A673 (cell line): ENCODE data around the gene GPR142. TPM values are rescaled to one million over a fixed set of nuclear protein-coding genes. Genes with fewer than 3 reads are reported as not detected.

Experiments used
- BruUV-seq: library from RNA; stranded (reverse); fragments of 400-500 nt; replicated peaks from 2 replicates; lab custom pipeline; 2021; lab: Mats Ljungman, UMichigan
- CTCF ChIA-PET: fragments of 300-600 bp; sonication (Branson Sonifier 250); formaldehyde crosslinking; loops from one replicate; lab custom pipeline; 2022; ENCODE audit warnings: antibody characterized with exemption; lab: Charles Lee
- POLR2A ChIA-PET: fragments of 300-600 bp; sonication (Branson Sonifier 250); formaldehyde crosslinking; loops from one replicate; lab custom pipeline; 2022; ENCODE audit warnings: antibody characterized with exemption; ENCODE audit not compliant: low non-redundant PET; lab: Charles Lee
- DNase-seq: peaks from one replicate; pipeline ENCODE4 v3.0.0-alpha.2; 2015; ENCODE audit warnings: low spot score
- H3K27ac ChIP-seq: fragments of 200-600 bp; sonication (generic); 2 replicates; pipeline ENCODE4 v1.5.1; 2016; ENCODE audit warnings: mixed run types, low read depth, mild to moderate bottlenecking, mixed read lengths, antibody characterized with exemption, low read length; ENCODE audit not compliant: poor library complexity, severe bottlenecking
- H3K27me3 ChIP-seq: fragments of 200-600 bp; sonication (generic); replicated peaks from 2 replicates; pipeline ENCODE4 v1.6.1; 2017; ENCODE audit warnings: mixed run types, low read depth, mild to moderate bottlenecking, mixed read lengths, antibody characterized with exemption, low read length; ENCODE audit not compliant: insufficient read depth, poor library complexity
- H3K36me3 ChIP-seq: fragments of 200-600 bp; sonication (generic); 2 replicates; pipeline ENCODE4 v1.6.1; 2016; ENCODE audit warnings: mixed run types, mild to moderate bottlenecking, mixed read lengths, antibody characterized with exemption, low read length; ENCODE audit not compliant: insufficient read depth, poor library complexity, severe bottlenecking
- H3K4me1 ChIP-seq: fragments of 200-600 bp; sonication (generic); 2 replicates; pipeline ENCODE4 v1.6.1; 2017; ENCODE audit warnings: mixed run types, mild to moderate bottlenecking, mixed read lengths, antibody characterized with exemption, low read length; ENCODE audit not compliant: insufficient read depth, poor library complexity, severe bottlenecking
- H3K4me3 ChIP-seq: fragments of 200-600 bp; sonication (generic); 2 replicates; pipeline ENCODE4 v1.5.1; 2016; ENCODE audit warnings: low read depth, mixed run types, mild to moderate bottlenecking, mixed read lengths, low read length; ENCODE audit not compliant: poor library complexity, severe bottlenecking
- H3K9me3 ChIP-seq: fragments of 200-600 bp; sonication (generic); 2 replicates; pipeline ENCODE4 v1.6.1; 2016; ENCODE audit warnings: mixed run types, low read depth, mild to moderate bottlenecking, mixed read lengths, antibody characterized with exemption, low read length; ENCODE audit not compliant: poor library complexity, severe bottlenecking
- CTCF ChIP-seq: fragments of 300-800, 200-600 bp; sonication (generic); conservative IDR thresholded peaks from 2 replicates; pipeline ENCODE4 v1.5.1; 2017; ENCODE audit warnings: low read depth, mild to moderate bottlenecking, antibody characterized with exemption, low read length, moderate library complexity, mixed read lengths
- EZH2 ChIP-seq: fragments of 200-600 bp; sonication (generic); IDR thresholded peaks from 2 replicates; pipeline ENCODE4 v1.6.1; 2017; ENCODE audit warnings: borderline replicate concordance, low read depth, mild to moderate bottlenecking, mixed read lengths, antibody characterized with exemption, low read length; ENCODE audit not compliant: poor library complexity, severe bottlenecking
- intact Hi-C: fragments of 100-400 bp; cut with micrococcal nuclease; formaldehyde crosslinking; loops from one replicate; pipeline ENCODE4 v1.10.0; 2022; ENCODE audit not compliant: unreplicated experiment
- total RNA-seq: library from RNA; stranded (reverse); gene quantifications from 2 replicates; pipeline ENCODE4 v1.2.3, GENCODE V29; 2021

The GPR142 gene
- total RNA-seq, 1 experiment from 2014 or later, result 0.24 TPM

- CTCF ChIA-PET, result no interaction called here
- no peak overlapping the region for H3K27ac ChIP-seq
- DNase-seq, result no peak
- no peak overlapping the region for H3K4me3 ChIP-seq
- H3K9me3 ChIP-seq, result no peaks in the 10 kb centered on the region
- no TSS peak for BruUV-seq
- H3K27me3 ChIP-seq, result no peaks in the 10 kb centered on the region
- H3K36me3 ChIP-seq, result no peaks in the 10 kb centered on the region
- intact Hi-C loops, result no loop called here
- POLR2A ChIA-PET, result no interaction called here
- peaks cover 11% of the 10 kb centered on the region for H3K4me1 ChIP-seq
- TF ChIP-seq EZH2, result no peak
- no peak for TF ChIP-seq CTCF
Observed at GRCh38 chr17:74389937-74390679, 22.8 kb downstream of the GPR142 start.

GRCh38 chr17:74390680-74391653 is 23.7 kb downstream of the GPR142 start:
- no peak for TF ChIP-seq EZH2
- TF ChIP-seq CTCF, result no peak
- DNase-seq, result no peak
- Histone ChIP-seq H3K27me3 (no peaks in the 10 kb centered on the region), H3K4me1 (peaks cover 11% of the 10 kb centered on the region), H3K36me3 (no peaks in the 10 kb centered on the region), H3K27ac (no peak overlapping the region), H3K4me3 (no peak overlapping the region), H3K9me3 (no peaks in the 10 kb centered on the region)
- ChIA-PET POLR2A (no interaction called here), CTCF (no interaction called here)
- intact Hi-C loops, result no loop called here
- BruUV-seq, result no TSS peak

GRCh38 chr17:74391771-74392170 is 24.5 kb downstream of the GPR142 start:
- TF ChIP-seq CTCF, result no peak
- TF ChIP-seq EZH2, result no peak
- Histone ChIP-seq H3K36me3 (no peaks in the 10 kb centered on the region), H3K27me3 (no peaks in the 10 kb centered on the region), H3K4me1 (peaks cover 11% of the 10 kb centered on the region), H3K27ac (no peak overlapping the region), H3K9me3 (no peaks in the 10 kb centered on the region), H3K4me3 (no peak overlapping the region)
- POLR2A ChIA-PET, result no interaction called here
- BruUV-seq, result no TSS peak
- no peak for DNase-seq
- CTCF ChIA-PET, result no interaction called here
- intact Hi-C loops, result no loop called here
